Activated CD8-positive, alpha-beta memory T cell treated with anti-CD3 and anti-CD28 coated beads, Interleukin-2, amount 50 U/mL, for 4 hours (primary cell): ENCODE results near the gene KLRF2.

Experiments
- DNase-seq: peaks from one replicate; pipeline ENCODE4 v3.0.0-alpha.2; 2020

Gene KLRF2

DNA sequence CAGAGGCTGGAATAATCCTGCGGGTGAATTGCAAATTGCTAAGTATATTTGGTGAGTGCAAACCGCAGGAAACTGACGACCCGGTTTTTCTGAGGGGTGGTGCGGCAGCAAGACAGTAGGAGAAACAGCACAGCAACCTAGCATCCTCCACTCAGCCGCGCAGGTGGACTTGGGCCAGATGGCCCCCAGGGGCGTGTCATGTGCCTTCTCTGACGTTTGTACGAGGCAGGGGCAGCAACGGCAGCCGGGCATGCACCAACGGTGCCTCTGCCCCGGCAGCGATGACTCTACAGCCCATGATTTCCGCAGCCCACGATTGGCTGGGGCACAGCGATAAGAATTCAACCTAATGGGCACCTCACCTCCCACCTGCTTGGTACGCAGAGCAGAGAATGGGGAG lies 62.0 kb downstream of the KLRF2 start:
- DNase-seq, result peak; percentile 16

DNA sequence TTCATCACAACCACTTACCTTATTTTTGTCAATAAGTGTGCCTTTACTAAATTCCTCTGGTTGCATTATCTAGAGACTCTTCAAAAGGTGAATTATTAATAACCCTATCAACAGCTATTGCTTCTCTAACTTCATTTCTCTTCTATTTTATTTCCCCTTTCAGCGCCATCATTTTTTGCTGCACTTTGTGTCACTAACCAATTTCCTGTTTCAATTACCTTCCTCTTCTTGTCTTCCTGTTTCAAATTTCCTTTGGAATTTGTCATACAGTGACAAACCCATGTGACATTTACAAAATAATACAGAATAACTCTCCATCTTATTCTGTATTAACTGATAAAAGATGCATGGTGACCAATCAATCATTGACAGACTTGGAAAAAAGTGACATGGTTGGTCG lies 63.1 kb downstream of the KLRF2 start:
- DNase-seq, result no peak
